MG63 (cell line): ENCODE measurements around the gene TREM2. TPM values are rescaled to one million over a fixed set of nuclear protein-coding genes. Genes with fewer than 3 reads are reported as not detected.

Experiments used
- DNase-seq: peaks from one replicate; pipeline ENCODE4 v3.0.0-alpha.2; 2020
- H3K27me3 ChIP-seq: fragments of 250-450 bp; sonication (Bioruptor Pico); 2 replicates; pipeline ENCODE4 v1.5.1; 2020; ENCODE audit warnings: mild to moderate bottlenecking, moderate library complexity
- H3K36me3 ChIP-seq: fragments of 250-450 bp; sonication (Bioruptor Pico); 2 replicates; pipeline ENCODE4 v1.5.1; 2020; ENCODE audit warnings: mild to moderate bottlenecking, moderate library complexity
- H3K4me3 ChIP-seq: fragments of 250-450 bp; sonication (Bioruptor Pico); 2 replicates; pipeline ENCODE4 v1.5.1; 2020; ENCODE audit warnings: mild to moderate bottlenecking, moderate library complexity
- H3K9me3 ChIP-seq: fragments of 250-450 bp; sonication (Bioruptor Pico); 2 replicates; pipeline ENCODE4 v1.5.1; 2020; ENCODE audit warnings: mild to moderate bottlenecking, moderate library complexity
- total RNA-seq: library from RNA; depleted of rRNA; stranded (reverse); fragments of >200 nt; shearing (Covaris generic); gene quantifications from 2 replicates; pipeline ENCODE4 v1.2.3, GENCODE V29; 2014; ENCODE audit warnings: low replicate concordance

TREM2 gene
- total RNA-seq, 1 experiment from 2014 or later = not detected

DNA sequence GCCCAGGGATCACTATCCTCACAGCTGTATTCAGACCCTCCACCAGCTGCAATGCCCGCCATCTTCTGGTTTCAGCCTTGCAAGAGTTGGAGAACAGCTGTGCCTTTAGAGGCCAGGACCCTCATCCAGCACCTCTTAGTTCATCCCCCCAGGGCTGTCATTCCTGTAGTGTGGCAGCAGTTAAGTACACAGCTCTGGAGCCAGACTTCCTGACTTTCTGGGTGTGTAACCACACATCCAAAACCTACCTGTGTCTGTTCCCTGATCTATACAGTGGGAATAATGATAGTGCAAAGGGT lies 452 bp upstream of the TREM2 start:
- Histone ChIP-seq H3K36me3 (no peaks in the 10 kb centered on the region), H3K4me3 (no peak overlapping the region), H3K9me3 (no peaks in the 10 kb centered on the region), H3K27me3 (no peaks in the 10 kb centered on the region)
- no peak for DNase-seq

- DNase-seq = no peak
Measured at GRCh38 chr6:41161851-41162552, 914 bp downstream of the TREM2 start.

DNA sequence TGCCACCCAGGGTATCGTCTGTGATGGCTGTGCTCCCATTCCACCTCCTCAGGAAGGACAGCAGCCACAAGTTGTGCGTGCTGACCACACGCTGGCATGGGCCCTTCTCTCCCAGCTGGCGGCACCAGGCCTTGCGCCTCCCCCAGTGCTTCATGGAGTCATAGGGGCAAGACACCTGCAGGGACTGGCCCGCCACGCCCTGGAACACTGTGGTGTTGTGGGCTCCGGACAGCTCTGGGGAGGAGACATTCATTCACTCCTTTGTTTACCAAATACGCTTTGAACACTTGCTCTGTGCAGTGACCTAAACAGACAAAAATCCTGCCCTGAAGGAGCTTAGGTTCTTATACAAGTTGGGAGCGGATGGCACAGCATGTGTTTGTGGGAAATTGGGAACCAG lies 1.5 kb downstream of the TREM2 start:
- no peak overlapping the region for H3K4me3 ChIP-seq
- H3K9me3 ChIP-seq = no peaks in the 10 kb centered on the region
- no peak for DNase-seq
- no peaks in the 10 kb centered on the region for H3K36me3 ChIP-seq
- H3K27me3 ChIP-seq = no peaks in the 10 kb centered on the region

More at GRCh38 chr6:41161851-41162552, 914 bp downstream of the TREM2 start:
- Histone ChIP-seq H3K4me3 (no peak overlapping the region), H3K27me3 (no peaks in the 10 kb centered on the region), H3K9me3 (no peaks in the 10 kb centered on the region), H3K36me3 (no peaks in the 10 kb centered on the region)

DNA sequence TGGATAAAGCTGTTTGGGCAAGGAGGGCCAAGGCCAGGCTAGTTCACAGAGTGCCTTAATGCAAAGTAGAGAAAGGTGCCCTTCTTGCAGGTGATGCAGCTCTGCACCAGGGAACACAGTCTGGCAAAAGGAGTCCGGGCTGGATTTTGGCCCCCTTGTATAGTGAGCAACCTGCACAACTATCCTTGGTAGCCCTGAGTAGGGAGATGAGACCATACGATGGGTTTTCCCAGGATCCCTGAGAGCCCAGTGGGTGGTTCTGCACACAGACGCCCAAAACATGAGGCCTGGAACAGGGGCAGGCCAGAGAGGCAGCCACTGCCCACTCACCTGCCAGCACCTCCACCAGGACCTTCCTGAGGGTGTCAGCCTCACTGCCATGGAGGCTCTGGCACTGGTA lies 2.0 kb downstream of the TREM2 start:
- no peaks in the 10 kb centered on the region for H3K27me3 ChIP-seq

DNA sequence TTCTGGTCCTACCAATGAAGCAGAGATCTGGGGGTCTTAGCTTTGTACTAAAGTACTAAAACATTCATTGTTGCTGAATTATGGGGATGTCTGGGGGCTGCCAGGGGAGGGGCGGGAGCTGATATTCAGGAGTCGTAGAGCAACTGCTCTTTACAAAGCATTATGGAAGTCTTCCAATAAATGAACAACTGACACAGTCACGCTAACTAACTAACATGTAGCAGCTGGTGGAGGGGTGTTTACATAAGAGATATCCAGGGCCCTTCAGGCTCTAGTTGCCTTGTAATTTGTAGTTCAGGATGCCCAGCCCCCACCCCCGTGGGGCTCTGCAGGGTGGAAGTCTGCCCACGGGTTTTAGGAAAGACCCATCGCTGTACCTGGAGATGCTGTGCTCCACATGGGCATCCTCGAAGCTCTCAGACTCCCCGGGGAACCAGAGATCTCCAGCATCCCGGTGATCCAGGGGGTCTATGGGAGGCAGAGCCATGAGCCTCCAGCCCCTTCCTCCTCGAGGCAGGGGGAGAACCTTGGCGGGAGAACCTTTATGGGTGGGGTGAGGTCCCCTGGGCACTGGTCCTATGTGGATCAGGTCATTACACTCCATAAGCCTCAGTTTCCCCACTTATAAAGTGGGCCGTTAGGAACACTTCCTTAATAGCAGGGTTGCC lies 3.4 kb downstream of the TREM2 start:
- H3K9me3 ChIP-seq = no peaks in the 10 kb centered on the region
- no peaks in the 10 kb centered on the region for H3K36me3 ChIP-seq
- no peaks in the 10 kb centered on the region for H3K27me3 ChIP-seq
- no peak for DNase-seq
- no peak overlapping the region for H3K4me3 ChIP-seq

More for the DNA sequence above, 2.0 kb downstream of the TREM2 start:
- no peak for DNase-seq
- H3K9me3 ChIP-seq = no peaks in the 10 kb centered on the region
- no peak overlapping the region for H3K4me3 ChIP-seq
- H3K36me3 ChIP-seq = no peaks in the 10 kb centered on the region

DNA sequence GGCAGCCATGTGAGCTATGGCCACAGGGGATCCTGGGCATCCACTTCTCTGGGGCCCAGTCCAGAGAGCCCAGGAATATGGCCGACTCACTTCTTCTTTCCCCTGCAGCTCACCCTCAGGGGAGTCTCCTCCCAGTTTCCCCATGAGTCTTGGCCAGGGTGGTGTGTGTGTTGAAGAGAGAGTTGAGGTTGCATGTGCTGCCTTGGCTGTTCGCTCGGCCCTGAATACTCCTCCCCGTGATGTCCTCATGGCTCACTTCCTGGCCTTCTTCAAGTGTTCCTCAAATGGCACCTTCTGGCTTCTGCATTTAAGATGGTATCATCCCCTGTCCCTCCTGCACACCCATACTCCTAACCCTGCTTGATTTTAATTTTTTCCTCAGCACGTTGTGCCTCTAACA lies 5.6 kb downstream of the TREM2 start:
- Histone ChIP-seq H3K27me3 (no peaks in the 10 kb centered on the region), H3K4me3 (no peak overlapping the region), H3K9me3 (no peaks in the 10 kb centered on the region), H3K36me3 (no peaks in the 10 kb centered on the region)
- DNase-seq = no peak

- no peak overlapping the region for H3K4me3 ChIP-seq
- no peaks in the 10 kb centered on the region for H3K27me3 ChIP-seq
- H3K36me3 ChIP-seq = no peaks in the 10 kb centered on the region
- no peak for DNase-seq
- no peaks in the 10 kb centered on the region for H3K9me3 ChIP-seq
Measured at GRCh38 chr6:41156771-41157170, 6.1 kb downstream of the TREM2 start.

- H3K27me3 ChIP-seq = no peaks in the 10 kb centered on the region
- H3K9me3 ChIP-seq = no peaks in the 10 kb centered on the region
- H3K4me3 ChIP-seq = no peak overlapping the region
- H3K36me3 ChIP-seq = no peaks in the 10 kb centered on the region
- no peak for DNase-seq
Measured at GRCh38 chr6:41156001-41156400, 6.9 kb downstream of the TREM2 start.

DNA sequence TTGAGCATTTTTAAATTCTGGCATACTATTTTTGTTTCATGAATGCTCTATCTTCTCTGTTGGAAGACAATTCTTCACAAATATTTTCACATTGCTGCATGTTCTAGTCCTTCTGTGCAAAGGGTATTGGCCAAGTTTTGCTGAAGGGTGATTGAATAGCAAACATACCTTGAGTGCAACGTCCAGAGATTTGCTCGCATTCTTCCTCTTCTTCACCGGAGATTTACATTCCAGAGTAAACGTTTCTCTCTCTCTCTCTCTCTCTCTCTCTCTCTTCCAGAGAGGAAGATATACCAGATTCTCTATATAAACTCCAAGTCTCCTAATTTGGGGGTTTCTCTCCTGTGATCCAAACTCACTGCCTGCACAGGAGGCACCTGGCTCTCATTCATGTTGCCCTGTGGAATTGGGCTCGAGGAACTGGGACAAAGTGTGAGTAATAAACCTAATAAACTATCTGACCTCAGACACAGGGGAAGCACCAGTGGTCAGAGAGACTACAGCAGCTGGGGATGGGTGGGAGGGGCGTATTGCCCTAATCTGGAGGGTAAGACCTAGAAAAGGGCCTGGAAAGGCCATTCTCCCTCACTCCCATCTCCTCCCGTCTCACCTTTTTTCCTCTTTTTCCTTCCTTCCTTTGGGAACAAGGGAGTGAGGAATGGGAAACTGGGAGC lies 7.6 kb downstream of the TREM2 start:
- no peaks in the 10 kb centered on the region for H3K9me3 ChIP-seq
- no peak for DNase-seq
- no peaks in the 10 kb centered on the region for H3K36me3 ChIP-seq
- no peak overlapping the region for H3K4me3 ChIP-seq
- no peaks in the 10 kb centered on the region for H3K27me3 ChIP-seq

DNA sequence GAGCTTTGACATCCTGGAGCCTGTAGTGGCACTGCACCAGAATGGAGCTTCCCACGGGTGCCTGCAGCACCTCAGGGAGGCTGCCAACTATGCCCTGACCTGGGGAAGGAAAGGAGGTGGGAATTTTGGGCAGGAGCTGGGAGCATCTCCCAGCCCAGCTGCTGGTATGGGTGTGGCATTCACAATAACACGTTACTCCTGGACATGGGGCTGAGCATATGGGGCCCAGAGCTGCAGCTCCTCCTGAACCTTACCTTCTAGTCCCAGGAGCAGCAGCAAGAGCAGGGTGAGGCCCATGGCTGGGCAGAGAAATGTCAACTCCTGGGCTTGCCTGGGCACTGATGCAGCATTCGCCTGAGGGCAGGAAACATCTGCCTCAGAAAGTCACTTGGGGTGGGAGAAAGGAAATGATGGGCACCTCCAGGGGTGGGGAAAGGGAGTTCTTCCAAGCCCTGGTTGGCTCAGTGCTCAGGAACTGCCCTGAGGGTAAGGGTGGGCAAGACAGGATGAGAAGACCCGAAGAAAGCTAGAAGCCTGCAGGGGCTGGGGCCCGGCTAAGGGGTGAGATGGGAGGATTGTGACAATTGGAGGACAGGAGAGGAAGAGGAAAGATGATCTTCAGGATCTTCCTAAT lies 8.8 kb downstream of the TREM2 start, which contains the start of gene TREML1:
Gene TREML1 (minus strand): TSS at position 356 of the 634 bp plus-strand sequence. CDS start 59 bp downstream, at position 297.
- no peaks in the 10 kb centered on the region for H3K9me3 ChIP-seq
- no peak within 1 kb of the TSS for H3K4me3 ChIP-seq
- H3K36me3 ChIP-seq = no peaks in the 10 kb centered on the region
- H3K27me3 ChIP-seq = no peaks in the 10 kb centered on the region
- DNase-seq = no peak

- H3K9me3 ChIP-seq = no peaks in the 10 kb centered on the region
- no peaks in the 10 kb centered on the region for H3K27me3 ChIP-seq
- no peak for DNase-seq
- H3K4me3 ChIP-seq = no peak overlapping the region
- H3K36me3 ChIP-seq = no peaks in the 10 kb centered on the region
Measured at GRCh38 chr6:41153451-41153850, 9.5 kb downstream of the TREM2 start.

GRCh38 chr6:41150671-41151070 lies 12.2 kb downstream of the TREM2 start:
- DNase-seq = no peak
- no peaks in the 10 kb centered on the region for H3K27me3 ChIP-seq
- H3K9me3 ChIP-seq = no peaks in the 10 kb centered on the region
- H3K4me3 ChIP-seq = no peak overlapping the region
- no peaks in the 10 kb centered on the region for H3K36me3 ChIP-seq

- Histone ChIP-seq H3K36me3 (no peaks in the 10 kb centered on the region), H3K27me3 (no peaks in the 10 kb centered on the region), H3K9me3 (no peaks in the 10 kb centered on the region), H3K4me3 (no peak overlapping the region)
- DNase-seq = no peak
Measured at GRCh38 chr6:41147917-41148316, 15.0 kb downstream of the TREM2 start.

GRCh38 chr6:41136911-41137310 lies 26.0 kb downstream of the TREM2 start:
- Histone ChIP-seq H3K27me3 (no peaks in the 10 kb centered on the region), H3K36me3 (no peaks in the 10 kb centered on the region), H3K4me3 (no peak overlapping the region), H3K9me3 (no peaks in the 10 kb centered on the region)
- no peak for DNase-seq

- Histone ChIP-seq H3K4me3 (no peak overlapping the region), H3K9me3 (no peaks in the 10 kb centered on the region), H3K36me3 (no peaks in the 10 kb centered on the region), H3K27me3 (no peaks in the 10 kb centered on the region)
- DNase-seq = no peak
Measured at GRCh38 chr6:41135062-41135832, 27.7 kb downstream of the TREM2 start.

DNA sequence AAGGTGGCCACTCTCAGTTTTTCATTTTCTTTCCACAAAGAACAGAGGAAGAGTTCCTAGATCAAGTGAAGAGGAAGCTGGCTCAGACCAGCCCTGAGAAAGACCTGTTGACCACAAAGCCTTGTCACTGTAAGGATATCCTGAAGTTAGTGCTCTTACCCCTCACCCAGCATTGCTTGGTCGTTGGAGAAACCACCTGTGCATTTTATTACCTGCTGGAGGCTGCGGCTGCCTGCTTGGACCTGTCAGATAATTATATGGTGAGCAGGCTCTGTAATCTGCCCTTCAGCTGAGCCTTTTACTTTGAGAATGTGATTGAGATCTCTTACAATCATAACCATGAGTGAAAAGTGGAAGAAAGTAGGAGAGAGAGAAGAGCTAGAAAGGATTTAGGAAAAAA lies 30.7 kb downstream of the TREM2 start:
- H3K36me3 ChIP-seq = no peaks in the 10 kb centered on the region
- H3K4me3 ChIP-seq = no peak overlapping the region

GRCh38 chr6:41125282-41125681 lies 37.6 kb downstream of the TREM2 start:
- Histone ChIP-seq H3K9me3 (no peaks in the 10 kb centered on the region), H3K4me3 (no peak overlapping the region), H3K36me3 (no peaks in the 10 kb centered on the region), H3K27me3 (no peaks in the 10 kb centered on the region)
- DNase-seq = no peak

More for the DNA sequence above, 30.7 kb downstream of the TREM2 start:
- H3K27me3 ChIP-seq = no peaks in the 10 kb centered on the region
- no peak for DNase-seq
- H3K9me3 ChIP-seq = no peaks in the 10 kb centered on the region
